K562 (cell line): ENCODE measurements around the gene TNFAIP8L1. TPM values are rescaled to one million over a fixed set of nuclear protein-coding genes. Genes with fewer than 3 reads are reported as not detected.

Experiments used
- BDP1 ChIP-seq: IDR thresholded peaks from 3 replicates; pipeline ENCODE4 v1.6.1; 2011; ENCODE audit not compliant: insufficient read length, insufficient read depth
- CBX1 ChIP-seq: sonication (generic); IDR thresholded peaks from 2 replicates; pipeline ENCODE4 v1.6.1; 2016; ENCODE audit warnings: antibody characterized with exemption, low read depth, mild to moderate bottlenecking
- EP400 ChIP-seq: fragments of 450-650 bp; IDR thresholded peaks from 2 replicates; pipeline ENCODE4 v1.6.1; 2017; ENCODE audit warnings: antibody characterized with exemption, mild to moderate bottlenecking, moderate library complexity
- ESRRB ChIP-seq: fragments of 250-450 bp; sonication (Bioruptor Pico); IDR thresholded peaks from 2 replicates; pipeline ENCODE4 v1.5.0; 2020; ENCODE audit warnings: mild to moderate bottlenecking, moderate library complexity, borderline replicate concordance
- ETV5 ChIP-seq: sonication (generic); formaldehyde crosslinking; IDR thresholded peaks from 2 replicates; pipeline ENCODE4 v1.4.0; 2020; ENCODE audit warnings: low read depth, mild to moderate bottlenecking, missing genetic modification reagents
- GTF2F1 ChIP-seq: IDR thresholded peaks from 2 replicates; pipeline ENCODE4 v1.6.1; 2011; ENCODE audit warnings: low read depth, low read length, improper control_type of control experiment
- KDM4B ChIP-seq, 2 experiments: fragments of 450-650 bp in 1 of 2; sonication (generic) in 1 of 2; IDR thresholded peaks; 2 replicates each; pipeline ENCODE4 v1.6.1; 2016 to 2017; ENCODE audit warnings: borderline replicate concordance in 2 of 2, antibody characterized with exemption in 1 of 2, low read depth in 1 of 2, mild to moderate bottlenecking in 1 of 2
- KLF1 ChIP-seq: fragments of 450-650 bp; IDR thresholded peaks from 2 replicates; pipeline ENCODE4 v1.6.1; 2016; ENCODE audit warnings: missing genetic modification characterization, missing compliant biosample characterization
- NCOA1 ChIP-seq: fragments of 450-650 bp; IDR thresholded peaks from 2 replicates; pipeline ENCODE4 v1.6.1; 2016; ENCODE audit warnings: low read depth
- RNF2 ChIP-seq: sonication (generic); IDR thresholded peaks from 2 replicates; pipeline ENCODE4 v1.6.1; 2016
- SIN3B ChIP-seq: fragments of 450-650 bp; IDR thresholded peaks from 2 replicates; pipeline ENCODE4 v1.6.1; 2017; ENCODE audit warnings: low read depth, mild to moderate bottlenecking, moderate library complexity
- THRAP3 ChIP-seq: fragments of 450-650 bp; IDR thresholded peaks from 2 replicates; pipeline ENCODE4 v1.6.1; 2016; ENCODE audit warnings: mild to moderate bottlenecking, inconsistent platforms, borderline replicate concordance
- ZNF212 ChIP-seq: fragments of 450-650 bp; formaldehyde crosslinking; IDR thresholded peaks from 2 replicates; pipeline ENCODE4 v1.4.0; 2020; ENCODE audit warnings: mild to moderate bottlenecking
- polyA plus RNA-seq, 8 experiments: library from polyadenylated mRNA; depleted of rRNA in 4 of 8; stranded (reverse) in 5 of 8; unstranded in 3 of 8; fragments of >200 nt; fragmentation: Nextera tagmentation in 2 of 8; fragmentation: Illumina TruSeq in 1 of 8; extraction: Ambion mirVana in 2 of 8; extraction: Trizol in 1 of 8; gene quantifications; 2 replicates each; pipeline versions ENCODE4 v1.2.1 to v1.2.3, GENCODE V29; 2011 to 2014; ENCODE audit warnings: inconsistent platforms in 1 of 8, missing spikeins in 1 of 8
- total RNA-seq, 7 experiments: library from RNA; depleted of rRNA in 6 of 7; stranded (reverse); fragments of >200 nt in 6 of 7; fragmentation: Illumina TruSeq in 2 of 7; extraction: Trizol in 2 of 7; gene quantifications; 2 replicates each; pipeline versions ENCODE4 v1.2.1 to v1.2.3, GENCODE V29; 2011 to 2021; ENCODE audit warnings: low replicate concordance in 1 of 7
- TF ChIP-seq, protein P1 (sequence below): fragments of 250-450 bp; sonication (Bioruptor Pico); IDR thresholded peaks from 2 replicates; pipeline ENCODE4 v1.4.0; 2020; ENCODE audit warnings: mild to moderate bottlenecking, moderate library complexity, borderline replicate concordance
- TF ChIP-seq, protein P2 (sequence below): fragments of 450-650 bp; IDR thresholded peaks from 2 replicates; pipeline ENCODE4 v1.6.1; 2017; ENCODE audit warnings: antibody characterized with exemption, mild to moderate bottlenecking
- TF ChIP-seq, protein P3 (sequence below): fragments of 200-800 bp; sonication (Bioruptor generic); IDR thresholded peaks from 2 replicates; pipeline ENCODE4 v1.6.1; 2017; ENCODE audit warnings: missing genetic modification characterization, missing compliant biosample characterization
- TF ChIP-seq, protein P4 (sequence below): sonication (generic); formaldehyde crosslinking; IDR thresholded peaks from 2 replicates; pipeline ENCODE4 v1.8.0; 2022; ENCODE audit warnings: mild to moderate bottlenecking, low read depth, missing genetic modification reagents
- TF ChIP-seq, protein P5 (sequence below): fragments of 250-450 bp; sonication (Bioruptor Pico); IDR thresholded peaks from 2 replicates; pipeline ENCODE4 v1.6.1; 2021; ENCODE audit warnings: mild to moderate bottlenecking

TNFAIP8L1 gene
- total and polyA plus RNA-seq, 9 of the 15 experiments (the other 6 are each of a cell fraction or from before 2014, with no cell fraction given), result 0.69 to 9.3 (median 4.9) TPM

DNA sequence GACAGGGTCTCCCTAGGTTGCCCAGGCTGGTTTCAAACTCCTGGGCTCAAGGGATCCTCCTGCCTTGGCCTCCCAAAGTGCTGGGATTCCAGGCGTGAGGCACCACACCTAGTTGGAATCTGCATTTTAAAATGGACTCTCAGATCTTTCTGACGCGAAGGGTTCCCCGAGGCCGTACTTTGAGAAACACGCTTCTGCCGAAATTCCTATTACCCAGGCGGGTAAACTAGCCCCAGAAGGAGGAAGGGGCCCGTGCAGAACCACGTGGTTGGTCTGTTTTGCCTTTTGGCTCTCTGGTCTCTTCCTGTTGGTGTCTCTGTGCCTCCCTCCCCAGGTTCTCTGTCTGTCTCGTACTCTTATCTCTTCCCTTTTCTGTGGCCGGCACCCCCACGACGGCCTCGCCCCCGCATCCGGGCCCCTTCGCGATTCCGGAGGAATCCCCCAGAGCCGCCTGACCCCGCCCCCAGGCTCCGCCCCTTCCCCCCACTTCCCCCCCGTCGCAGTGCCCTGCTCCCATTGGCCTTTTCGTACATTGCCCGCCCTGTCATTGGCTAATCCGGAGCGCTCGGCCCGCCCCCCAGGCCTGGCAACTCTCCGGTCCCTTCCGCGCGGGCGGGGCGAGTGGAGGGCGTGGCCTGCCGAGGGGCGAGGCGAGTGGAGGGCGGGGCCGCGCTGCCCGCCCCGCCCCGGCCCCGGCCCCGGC lies at the start of gene TNFAIP8L1 (continued):
- TF ChIP-seq, protein P1, sequence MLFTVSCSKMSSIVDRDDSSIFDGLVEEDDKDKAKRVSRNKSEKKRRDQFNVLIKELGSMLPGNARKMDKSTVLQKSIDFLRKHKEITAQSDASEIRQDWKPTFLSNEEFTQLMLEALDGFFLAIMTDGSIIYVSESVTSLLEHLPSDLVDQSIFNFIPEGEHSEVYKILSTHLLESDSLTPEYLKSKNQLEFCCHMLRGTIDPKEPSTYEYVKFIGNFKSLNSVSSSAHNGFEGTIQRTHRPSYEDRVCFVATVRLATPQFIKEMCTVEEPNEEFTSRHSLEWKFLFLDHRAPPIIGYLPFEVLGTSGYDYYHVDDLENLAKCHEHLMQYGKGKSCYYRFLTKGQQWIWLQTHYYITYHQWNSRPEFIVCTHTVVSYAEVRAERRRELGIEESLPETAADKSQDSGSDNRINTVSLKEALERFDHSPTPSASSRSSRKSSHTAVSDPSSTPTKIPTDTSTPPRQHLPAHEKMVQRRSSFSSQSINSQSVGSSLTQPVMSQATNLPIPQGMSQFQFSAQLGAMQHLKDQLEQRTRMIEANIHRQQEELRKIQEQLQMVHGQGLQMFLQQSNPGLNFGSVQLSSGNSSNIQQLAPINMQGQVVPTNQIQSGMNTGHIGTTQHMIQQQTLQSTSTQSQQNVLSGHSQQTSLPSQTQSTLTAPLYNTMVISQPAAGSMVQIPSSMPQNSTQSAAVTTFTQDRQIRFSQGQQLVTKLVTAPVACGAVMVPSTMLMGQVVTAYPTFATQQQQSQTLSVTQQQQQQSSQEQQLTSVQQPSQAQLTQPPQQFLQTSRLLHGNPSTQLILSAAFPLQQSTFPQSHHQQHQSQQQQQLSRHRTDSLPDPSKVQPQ (CRISPR knock-in tag), result no peak
- TF ChIP-seq, protein P2, sequence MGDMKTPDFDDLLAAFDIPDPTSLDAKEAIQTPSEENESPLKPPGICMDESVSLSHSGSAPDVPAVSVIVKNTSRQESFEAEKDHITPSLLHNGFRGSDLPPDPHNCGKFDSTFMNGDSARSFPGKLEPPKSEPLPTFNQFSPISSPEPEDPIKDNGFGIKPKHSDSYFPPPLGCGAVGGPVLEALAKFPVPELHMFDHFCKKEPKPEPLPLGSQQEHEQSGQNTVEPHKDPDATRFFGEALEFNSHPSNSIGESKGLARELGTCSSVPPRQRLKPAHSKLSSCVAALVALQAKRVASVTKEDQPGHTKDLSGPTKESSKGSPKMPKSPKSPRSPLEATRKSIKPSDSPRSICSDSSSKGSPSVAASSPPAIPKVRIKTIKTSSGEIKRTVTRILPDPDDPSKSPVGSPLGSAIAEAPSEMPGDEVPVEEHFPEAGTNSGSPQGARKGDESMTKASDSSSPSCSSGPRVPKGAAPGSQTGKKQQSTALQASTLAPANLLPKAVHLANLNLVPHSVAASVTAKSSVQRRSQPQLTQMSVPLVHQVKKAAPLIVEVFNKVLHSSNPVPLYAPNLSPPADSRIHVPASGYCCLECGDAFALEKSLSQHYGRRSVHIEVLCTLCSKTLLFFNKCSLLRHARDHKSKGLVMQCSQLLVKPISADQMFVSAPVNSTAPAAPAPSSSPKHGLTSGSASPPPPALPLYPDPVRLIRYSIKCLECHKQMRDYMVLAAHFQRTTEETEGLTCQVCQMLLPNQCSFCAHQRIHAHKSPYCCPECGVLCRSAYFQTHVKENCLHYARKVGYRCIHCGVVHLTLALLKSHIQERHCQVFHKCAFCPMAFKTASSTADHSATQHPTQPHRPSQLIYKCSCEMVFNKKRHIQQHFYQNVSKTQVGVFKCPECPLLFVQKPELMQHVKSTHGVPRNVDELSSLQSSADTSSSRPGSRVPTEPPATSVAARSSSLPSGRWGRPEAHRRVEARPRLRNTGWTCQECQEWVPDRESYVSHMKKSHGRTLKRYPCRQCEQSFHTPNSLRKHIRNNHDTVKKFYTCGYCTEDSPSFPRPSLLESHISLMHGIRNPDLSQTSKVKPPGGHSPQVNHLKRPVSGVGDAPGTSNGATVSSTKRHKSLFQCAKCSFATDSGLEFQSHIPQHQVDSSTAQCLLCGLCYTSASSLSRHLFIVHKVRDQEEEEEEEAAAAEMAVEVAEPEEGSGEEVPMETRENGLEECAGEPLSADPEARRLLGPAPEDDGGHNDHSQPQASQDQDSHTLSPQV, result peak; percentile 71
- TF ChIP-seq KLF1 (tag), result no peak
- no peak for TF ChIP-seq THRAP3
- TF ChIP-seq, protein P3, sequence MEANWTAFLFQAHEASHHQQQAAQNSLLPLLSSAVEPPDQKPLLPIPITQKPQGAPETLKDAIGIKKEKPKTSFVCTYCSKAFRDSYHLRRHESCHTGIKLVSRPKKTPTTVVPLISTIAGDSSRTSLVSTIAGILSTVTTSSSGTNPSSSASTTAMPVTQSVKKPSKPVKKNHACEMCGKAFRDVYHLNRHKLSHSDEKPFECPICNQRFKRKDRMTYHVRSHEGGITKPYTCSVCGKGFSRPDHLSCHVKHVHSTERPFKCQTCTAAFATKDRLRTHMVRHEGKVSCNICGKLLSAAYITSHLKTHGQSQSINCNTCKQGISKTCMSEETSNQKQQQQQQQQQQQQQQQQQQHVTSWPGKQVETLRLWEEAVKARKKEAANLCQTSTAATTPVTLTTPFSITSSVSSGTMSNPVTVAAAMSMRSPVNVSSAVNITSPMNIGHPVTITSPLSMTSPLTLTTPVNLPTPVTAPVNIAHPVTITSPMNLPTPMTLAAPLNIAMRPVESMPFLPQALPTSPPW (CRISPR knock-in tag), result peak; percentile 100
- TF ChIP-seq RNF2, result peak; percentile 68; the same call in 1 of the 2 replicates
- TF ChIP-seq ETV5, result peak; percentile 81
- TF ChIP-seq KDM4B (IDR thresholded peaks at IDR 0.05; ENCODE audit: borderline replicate concordance in 2 of 2, low read depth in 1 of 2), result no peak; a peak in 1 of 4 replicates
- TF ChIP-seq, protein P4, sequence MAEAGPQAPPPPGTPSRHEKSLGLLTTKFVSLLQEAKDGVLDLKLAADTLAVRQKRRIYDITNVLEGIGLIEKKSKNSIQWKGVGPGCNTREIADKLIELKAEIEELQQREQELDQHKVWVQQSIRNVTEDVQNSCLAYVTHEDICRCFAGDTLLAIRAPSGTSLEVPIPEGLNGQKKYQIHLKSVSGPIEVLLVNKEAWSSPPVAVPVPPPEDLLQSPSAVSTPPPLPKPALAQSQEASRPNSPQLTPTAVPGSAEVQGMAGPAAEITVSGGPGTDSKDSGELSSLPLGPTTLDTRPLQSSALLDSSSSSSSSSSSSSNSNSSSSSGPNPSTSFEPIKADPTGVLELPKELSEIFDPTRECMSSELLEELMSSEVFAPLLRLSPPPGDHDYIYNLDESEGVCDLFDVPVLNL (CRISPR knock-in tag), result no peak
- TF ChIP-seq EP400, result peak; percentile 87
- TF ChIP-seq ESRRB, result no peak
- no peak for TF ChIP-seq ZNF212
- TF ChIP-seq, protein P5, sequence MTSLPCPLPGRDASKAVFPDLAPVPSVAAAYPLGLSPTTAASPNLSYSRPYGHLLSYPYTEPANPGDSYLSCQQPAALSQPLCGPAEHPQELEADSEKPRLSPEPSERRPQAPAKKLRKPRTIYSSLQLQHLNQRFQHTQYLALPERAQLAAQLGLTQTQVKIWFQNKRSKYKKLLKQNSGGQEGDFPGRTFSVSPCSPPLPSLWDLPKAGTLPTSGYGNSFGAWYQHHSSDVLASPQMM, result no peak
- TF ChIP-seq SIN3B, result no peak
- TF ChIP-seq NCOA1, result no peak
- no peak for TF ChIP-seq GTF2F1
- 0 out of 2 replicates have a peak, but pooled peaks have one; percentile 9 for TF ChIP-seq CBX1
- TF ChIP-seq BDP1, result no peak
